H9 (cell line): ENCODE measurements around the gene MRPL2. TPM values are rescaled to one million over a fixed set of nuclear protein-coding genes. Genes with fewer than 3 reads are reported as not detected.

Experiments
- DNase-seq: peaks from one replicate; pipeline ENCODE4 v3.0.0-alpha.2; 2017
- H2AFZ ChIP-seq: one replicate; pipeline ENCODE4 v1.6.1; 2013; ENCODE audit warnings: mild to moderate bottlenecking, low read length, control low read depth, moderate library complexity
- H2AK5ac ChIP-seq: 2 replicates; pipeline ENCODE4 v1.6.1; 2013; ENCODE audit warnings: low read length, control low read depth, mixed read lengths; ENCODE audit not compliant: insufficient read length
- H2BK120ac ChIP-seq: one replicate; pipeline ENCODE4 v1.6.1; 2013; ENCODE audit warnings: low read depth, mild to moderate bottlenecking, low read length, control low read depth, inconsistent platforms; ENCODE audit not compliant: poor library complexity, severe bottlenecking
- H2BK12ac ChIP-seq: 2 replicates; pipeline ENCODE4 v1.6.1; 2013; ENCODE audit warnings: low read length, control low read depth, mixed read lengths, low read depth; ENCODE audit not compliant: insufficient read length
- H2BK15ac ChIP-seq: 2 replicates; pipeline ENCODE4 v1.6.1; 2013; ENCODE audit warnings: low read depth, low read length, control low read depth
- H2BK20ac ChIP-seq: one replicate; pipeline ENCODE4 v1.6.1; 2013; ENCODE audit warnings: low read depth, mild to moderate bottlenecking, low read length, control low read depth, inconsistent platforms; ENCODE audit not compliant: poor library complexity, severe bottlenecking
- H2BK5ac ChIP-seq: 2 replicates; pipeline ENCODE4 v1.6.1; 2013; ENCODE audit warnings: low read length, control low read depth, mixed read lengths; ENCODE audit not compliant: insufficient read length
- H3K14ac ChIP-seq: 2 replicates; pipeline ENCODE4 v1.6.1; 2013; ENCODE audit warnings: low read length, control low read depth; ENCODE audit not compliant: insufficient read depth
- H3K18ac ChIP-seq: 2 replicates; pipeline ENCODE4 v1.6.1; 2013; ENCODE audit warnings: low read depth, mild to moderate bottlenecking, mixed read lengths, low read length, control low read depth; ENCODE audit not compliant: insufficient read length
- H3K23ac ChIP-seq: 2 replicates; pipeline ENCODE4 v1.6.1; 2013; ENCODE audit warnings: low read length, control low read depth, mixed read lengths, low read depth; ENCODE audit not compliant: insufficient read length
- H3K23me2 ChIP-seq: 2 replicates; pipeline ENCODE4 v1.6.1; 2013; ENCODE audit warnings: low read depth, mild to moderate bottlenecking, mixed read lengths, low read length, control low read depth; ENCODE audit not compliant: insufficient read length, poor library complexity, severe bottlenecking
- H3K27ac ChIP-seq: 2 replicates; pipeline ENCODE4 v1.5.1; 2013; ENCODE audit warnings: low read length, control low read depth, mixed read lengths, low read depth; ENCODE audit not compliant: insufficient read length
- H3K27me3 ChIP-seq: 2 replicates; pipeline ENCODE4 v1.6.1; 2013; ENCODE audit warnings: low read length, control low read depth, inconsistent platforms; ENCODE audit not compliant: insufficient read depth
- H3K4ac ChIP-seq: 2 replicates; pipeline ENCODE4 v1.6.1; 2013; ENCODE audit warnings: low read depth, mild to moderate bottlenecking, control low read depth, inconsistent platforms, low read length, moderate library complexity
- H3K4me1 ChIP-seq: 2 replicates; pipeline ENCODE4 v1.6.1; 2013; ENCODE audit warnings: low read length, control low read depth, inconsistent platforms; ENCODE audit not compliant: insufficient read depth
- H3K4me2 ChIP-seq: 2 replicates; pipeline ENCODE4 v1.6.1; 2013; ENCODE audit warnings: low read length, control low read depth, mixed read lengths; ENCODE audit not compliant: insufficient read length, insufficient read depth
- H3K56ac ChIP-seq: 2 replicates; pipeline ENCODE4 v1.6.1; 2013; ENCODE audit warnings: low read depth, mild to moderate bottlenecking, mixed read lengths, low read length, control low read depth; ENCODE audit not compliant: insufficient read length
- H3K79me1 ChIP-seq: 2 replicates; pipeline ENCODE4 v1.6.1; 2013; ENCODE audit warnings: low read depth, mild to moderate bottlenecking, moderate library complexity, low read length, control low read depth, inconsistent platforms; ENCODE audit not compliant: insufficient read depth, poor library complexity, severe bottlenecking
- H3K79me2 ChIP-seq: 2 replicates; pipeline ENCODE4 v1.6.1; 2013; ENCODE audit warnings: low read length, control low read depth, inconsistent platforms; ENCODE audit not compliant: insufficient read depth
- H3K9ac ChIP-seq: 2 replicates; pipeline ENCODE4 v1.6.1; 2013; ENCODE audit warnings: low read length, control low read depth, mixed read lengths; ENCODE audit not compliant: insufficient read length; ENCODE audit errors: extremely low read depth
- H3K9me3 ChIP-seq: one replicate; pipeline ENCODE4 v1.6.1; 2013; ENCODE audit warnings: low read depth, low read length, inconsistent platforms; ENCODE audit not compliant: control insufficient read depth
- H3T11ph ChIP-seq: one replicate; pipeline ENCODE4 v1.6.1; 2013; ENCODE audit warnings: mild to moderate bottlenecking, low read length, control low read depth, inconsistent platforms
- H4K20me1 ChIP-seq: one replicate; pipeline ENCODE4 v1.6.1; 2013; ENCODE audit not compliant: control insufficient read depth, insufficient read length, insufficient read depth
- H4K5ac ChIP-seq: 2 replicates; pipeline ENCODE4 v1.6.1; 2013; ENCODE audit warnings: low read depth, mild to moderate bottlenecking, mixed read lengths, low read length, control low read depth; ENCODE audit not compliant: insufficient read length
- H4K8ac ChIP-seq: replicated peaks from 2 replicates; pipeline ENCODE4 v1.6.1; 2013; ENCODE audit warnings: low read length, control low read depth, mixed read lengths, low read depth; ENCODE audit not compliant: insufficient read length
- H4K91ac ChIP-seq: 2 replicates; pipeline ENCODE4 v1.6.1; 2013; ENCODE audit warnings: low read depth, mild to moderate bottlenecking, moderate library complexity, mixed read lengths, low read length, control low read depth; ENCODE audit not compliant: insufficient read length
- H3K27ac Mint-ChIP-seq, 3 experiments: 2 replicates in 2 of 3; 3 replicates in 1 of 3; pipeline ENCODE4 v1.8.0; 2020 to 2021; ENCODE audit warnings: mixed read lengths in 3 of 3, mild to moderate bottlenecking in 1 of 3, moderate library complexity in 1 of 3
- H3K27me3 Mint-ChIP-seq: 2 replicates; pipeline ENCODE4 v1.8.0; 2021; ENCODE audit warnings: low read depth, mild to moderate bottlenecking, moderate library complexity, mixed read lengths
- H3K36me3 Mint-ChIP-seq, 3 experiments: 2 replicates in 2 of 3; 3 replicates in 1 of 3; pipeline ENCODE4 v1.8.0; 2020 to 2021; ENCODE audit warnings: low read depth in 3 of 3, mixed read lengths in 3 of 3; ENCODE audit not compliant: insufficient read depth in 1 of 3
- H3K4me1 Mint-ChIP-seq, 2 experiments: 2 replicates each; pipeline ENCODE4 v1.8.0; 2020; ENCODE audit warnings: mixed read lengths in 2 of 2
- H3K4me3 Mint-ChIP-seq, 2 experiments: 2 replicates in 1 of 2; 3 replicates in 1 of 2; pipeline ENCODE4 v1.8.0; 2020 to 2021; ENCODE audit warnings: mild to moderate bottlenecking in 2 of 2, mixed read lengths in 2 of 2, moderate library complexity in 1 of 2
- H3K9me3 Mint-ChIP-seq, 2 experiments: 2 replicates in 1 of 2; 3 replicates in 1 of 2; pipeline ENCODE4 v1.8.0; 2020; ENCODE audit warnings: mild to moderate bottlenecking in 2 of 2, mixed read lengths in 2 of 2, moderate library complexity in 1 of 2
- CTCF ChIP-seq: fragments of 200-600 bp; sonication (generic); conservative IDR thresholded peaks from 3 replicates; pipeline ENCODE4 v1.8.0; 2021; ENCODE audit warnings: antibody characterized with exemption, mild to moderate bottlenecking
- whole genome bisulfite sequencing: extraction: QIAGEN DNeasy Blood & Tissue Kit; methylation state at CpG from one replicate; pipeline ENCODE4 v1.1.7; 2013; ENCODE audit warnings: missing lambda C conversion rate, low lambda C conversion rate, mixed read lengths; ENCODE audit not compliant: insufficient read length; ENCODE audit errors: extremely low coverage; 5-methylcytosine and 5-hydroxymethylcytosine counted together
- total RNA-seq: library from RNA; stranded (reverse); gene quantifications from 2 replicates; pipeline ENCODE4 v1.2.1, GENCODE V29; 2021

The MRPL2 gene
- total RNA-seq, 1 experiment from 2014 or later, result 74.4 TPM

- H3K4ac ChIP-seq, result no peak overlapping the region
- Mint-ChIP-seq H3K9me3 (no peaks in the 10 kb centered on the region; a peak in 1 of 5 replicates), H3K27ac (peak overlapping the region; percentile 18 to 58 (median 26); a peak in 2 of 7 replicates), H3K4me3 (no peak overlapping the region), H3K4me1 (peaks cover 28 to 33% of the 10 kb centered on the region in 2 experiments), H3K27me3 (no peaks in the 10 kb centered on the region), H3K36me3 (peaks cover 6 to 16% (median 7%) of the 10 kb centered on the region in 3 experiments; a peak in 6 of 7 replicates)
- H3T11ph ChIP-seq, result no peak overlapping the region
- H3K9ac ChIP-seq, result no peak overlapping the region
- no peak overlapping the region for H3K18ac ChIP-seq
- no peak for TF ChIP-seq CTCF
- no peaks in the 10 kb centered on the region for H3K79me1 ChIP-seq
- H3K4me2 ChIP-seq, result no peak overlapping the region
- H2BK5ac ChIP-seq, result no peak overlapping the region
- H2AK5ac ChIP-seq, result no peak overlapping the region
- H4K91ac ChIP-seq, result no peak overlapping the region
- H3K56ac ChIP-seq, result no peak overlapping the region
- no peaks in the 10 kb centered on the region for H4K20me1 ChIP-seq
- no peak overlapping the region for H3K27ac ChIP-seq
- H2BK12ac ChIP-seq, result no peak overlapping the region
- no peak overlapping the region for H4K5ac ChIP-seq
- no peaks in the 10 kb centered on the region for H3K27me3 ChIP-seq
- WGBS, result 100% methylated on average over 4 of the region's 12 CpGs
- no peak overlapping the region for H2BK120ac ChIP-seq
- H3K79me2 ChIP-seq, result no peaks in the 10 kb centered on the region; the same call in 1 of the 2 replicates
- H2AFZ ChIP-seq, result no peak overlapping the region
- H3K4me1 ChIP-seq, result peaks cover 4% of the 10 kb centered on the region; the same call in 1 of the 2 replicates
- no peak overlapping the region for H2BK15ac ChIP-seq
- no peaks in the 10 kb centered on the region for H3K9me3 ChIP-seq
- no peak overlapping the region for H2BK20ac ChIP-seq
- H3K14ac ChIP-seq, result no peak overlapping the region
- DNase-seq, result no peak
- no peaks in the 10 kb centered on the region for H3K23me2 ChIP-seq
- H3K23ac ChIP-seq, result no peak overlapping the region
- no peak overlapping the region for H4K8ac ChIP-seq
Measured at GRCh38 chr6:43107344-43108062, 48.3 kb upstream of the MRPL2 start.
